NCI-H524 treated with DMSO at 0.1 percent for 48 hours (cell line): ENCODE measurements around the gene CAPN12.

Source experiments
- DNase-seq: peaks from one replicate; lab custom pipeline; 2025; lab: John Stamatoyannopoulos, UW

CAPN12 gene

GRCh38 chr19:38725469-38726283 lies 18.6 kb downstream of the CAPN12 start:
- DNase-seq, result no peak

DNA sequence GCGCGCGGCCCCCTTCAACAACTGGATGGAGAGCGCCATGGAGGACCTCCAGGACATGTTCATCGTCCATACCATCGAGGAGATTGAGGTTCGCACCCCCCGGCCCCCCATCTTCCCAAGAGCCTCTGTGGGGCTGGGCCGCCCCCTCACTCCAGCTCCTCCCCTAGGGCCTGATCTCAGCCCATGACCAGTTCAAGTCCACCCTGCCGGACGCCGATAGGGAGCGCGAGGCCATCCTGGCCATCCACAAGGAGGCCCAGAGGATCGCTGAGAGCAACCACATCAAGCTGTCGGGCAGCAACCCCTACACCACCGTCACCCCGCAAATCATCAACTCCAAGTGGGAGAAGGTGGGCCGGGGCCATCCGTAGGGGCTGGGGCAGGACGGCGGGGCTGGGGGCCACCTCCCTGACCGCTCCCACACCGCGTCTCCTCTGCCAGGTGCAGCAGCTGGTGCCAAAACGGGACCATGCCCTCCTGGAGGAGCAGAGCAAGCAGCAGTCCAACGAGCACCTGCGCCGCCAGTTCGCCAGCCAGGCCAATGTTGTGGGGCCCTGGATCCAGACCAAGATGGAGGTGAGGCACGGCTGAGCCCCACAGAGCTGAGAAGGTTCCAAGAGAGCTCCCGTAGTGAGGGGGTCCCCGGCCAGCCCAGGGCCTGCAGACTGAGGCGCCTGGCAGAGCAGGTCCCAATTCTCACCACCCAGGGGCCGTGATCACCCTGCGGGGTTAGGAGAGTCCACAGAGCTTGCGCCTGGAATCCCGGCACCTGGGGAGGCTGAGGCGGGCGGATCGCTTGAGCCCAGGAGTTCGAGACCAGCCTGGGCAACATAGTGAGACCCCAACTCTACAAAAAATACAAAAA lies 20.1 kb downstream of the CAPN12 start:
- no peak for DNase-seq

- DNase-seq, result no peak
These were observed 20.7 kb downstream of the CAPN12 start for GRCh38 chr19:38723606-38723965.

- no peak for DNase-seq
These were observed 21.2 kb downstream of the CAPN12 start for GRCh38 chr19:38722947-38723605.

DNA sequence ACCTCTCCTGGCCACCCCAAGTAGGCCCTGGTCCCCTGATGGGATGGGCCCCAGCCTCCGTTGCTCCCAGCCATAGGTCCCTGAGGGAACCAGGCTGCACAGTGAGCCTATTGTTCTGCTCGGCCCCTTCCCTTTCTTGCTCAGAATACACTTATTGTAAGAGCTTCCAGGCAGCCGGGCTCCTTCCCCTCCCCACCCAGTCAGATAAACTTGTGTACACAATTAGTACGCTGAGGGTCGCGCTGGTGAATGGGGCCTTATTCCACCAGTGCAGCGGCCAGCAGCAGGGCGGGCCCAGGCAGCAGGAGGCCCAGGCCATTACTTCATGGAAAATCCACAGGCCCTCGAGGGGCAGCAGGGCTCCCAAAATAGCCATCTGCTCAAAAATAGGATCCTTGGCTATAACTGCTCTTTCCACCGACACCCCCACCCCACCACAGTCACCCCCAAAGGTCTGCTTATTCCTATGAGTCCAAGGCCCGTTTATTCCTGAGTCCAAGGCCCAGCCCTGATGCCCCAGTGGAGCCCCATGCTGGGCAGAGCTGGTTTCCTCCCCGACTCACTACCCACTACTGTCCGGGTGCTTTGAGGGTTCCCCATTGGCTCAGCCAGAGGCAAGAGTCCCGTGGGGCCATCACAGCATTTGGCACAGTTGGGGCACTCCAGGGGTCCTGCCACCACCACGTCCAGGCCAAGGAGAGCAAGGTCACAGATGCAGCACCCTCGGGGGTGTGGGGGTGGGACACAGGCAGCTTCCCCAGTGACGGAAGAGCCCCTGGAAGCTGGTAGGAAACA lies 22.1 kb downstream of the CAPN12 start:
- no peak for DNase-seq

GRCh38 chr19:38721496-38721895 lies 22.8 kb downstream of the CAPN12 start:
- no peak for DNase-seq

DNA sequence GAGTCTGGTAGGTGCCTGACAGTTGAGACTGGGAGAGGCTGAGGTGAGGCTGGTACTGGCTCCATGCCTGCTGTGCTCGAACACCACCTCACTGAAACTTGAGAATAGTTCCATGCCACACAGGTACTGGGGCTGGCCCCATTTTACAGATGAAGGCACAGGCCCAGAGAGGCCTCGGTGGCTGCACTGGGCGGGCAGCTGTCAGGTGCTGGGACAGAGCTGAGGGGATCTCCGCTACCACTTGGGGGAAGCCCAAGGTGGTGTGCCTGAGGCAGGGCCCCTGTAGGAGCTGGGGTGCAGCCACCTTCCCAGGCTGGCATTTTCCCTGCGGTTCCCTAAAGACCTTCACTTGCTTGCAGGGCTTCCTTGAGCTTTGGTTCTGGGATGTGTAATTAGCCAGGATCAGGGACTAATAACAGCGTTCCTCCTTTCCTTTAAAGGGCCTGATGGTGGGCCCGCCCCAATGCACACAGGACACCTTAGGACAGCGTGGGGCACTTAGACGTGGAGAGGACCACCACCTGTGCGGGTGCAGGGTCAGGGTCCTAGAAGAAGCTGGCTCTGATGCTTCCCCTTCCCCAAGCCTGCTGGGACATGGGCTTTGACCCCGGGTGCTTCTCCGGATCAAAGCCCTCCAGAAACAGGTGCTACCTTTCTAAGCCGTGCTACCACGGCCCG lies 23.6 kb downstream of the CAPN12 start:
- no peak for DNase-seq

GRCh38 chr19:38719761-38720558 lies 24.3 kb downstream of the CAPN12 start:
- DNase-seq, result no peak

DNA sequence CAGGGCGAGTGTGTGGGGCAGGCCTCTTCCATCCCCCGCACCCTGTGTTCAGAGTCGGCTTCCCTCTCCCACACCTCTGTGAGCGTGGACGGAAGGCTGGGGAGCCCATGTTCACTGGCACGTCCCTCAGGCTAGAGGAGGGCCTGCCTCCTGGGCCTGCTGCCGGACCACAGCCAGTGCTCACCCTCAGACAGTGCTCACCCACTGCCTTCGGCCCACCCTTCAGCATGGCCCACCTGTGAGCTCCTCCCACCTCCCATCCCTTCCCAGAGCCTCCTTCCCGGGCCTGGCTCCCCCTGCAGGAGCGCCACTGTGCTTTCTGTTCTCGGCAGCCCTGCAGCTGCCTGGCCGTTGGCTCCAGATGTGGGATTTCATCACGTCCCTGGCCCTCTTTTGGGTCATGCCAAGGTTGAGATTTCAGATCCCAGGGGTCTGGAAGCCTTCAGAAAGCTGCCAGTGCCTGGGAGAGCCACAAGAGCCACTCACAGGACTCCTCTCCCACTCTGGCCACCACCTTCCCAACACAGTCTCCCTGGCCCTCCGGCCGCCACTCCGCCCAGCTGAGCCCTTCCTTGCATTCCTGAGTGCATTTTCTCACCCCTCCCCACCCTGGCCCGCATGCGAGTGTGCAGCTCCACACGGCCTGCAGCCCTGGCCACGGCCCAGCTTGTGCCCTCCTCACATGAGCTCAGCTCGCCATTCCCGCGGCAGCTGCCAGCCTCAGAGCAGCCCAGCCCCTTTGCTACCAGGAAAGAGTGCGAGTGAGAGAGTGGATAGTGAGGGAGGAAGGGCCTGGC lies 25.3 kb downstream of the CAPN12 start:
- DNase-seq, result no peak

DNA sequence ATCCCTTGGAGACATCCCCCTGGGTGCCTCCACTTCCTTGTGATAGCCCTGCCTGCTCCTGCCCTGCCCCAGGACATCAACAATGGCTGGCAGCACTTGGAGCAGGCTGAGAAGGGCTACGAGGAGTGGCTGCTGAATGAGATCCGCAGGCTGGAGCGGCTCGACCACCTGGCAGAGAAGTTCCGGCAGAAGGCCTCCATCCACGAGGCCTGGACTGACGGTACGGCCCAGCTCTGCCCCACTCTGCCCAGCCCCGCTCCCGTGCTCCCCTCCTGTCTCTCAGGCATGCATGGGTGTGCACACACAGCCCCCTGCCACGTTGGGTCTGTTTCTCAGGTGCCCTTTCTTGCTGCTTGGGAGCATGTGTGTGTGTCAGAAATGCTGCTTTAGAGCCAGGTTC lies 26.4 kb downstream of the CAPN12 start:
- DNase-seq, result no peak

- DNase-seq, result no peak
These were observed 27.2 kb downstream of the CAPN12 start for GRCh38 chr19:38717051-38717450.

- no peak for DNase-seq
These were observed 28.7 kb downstream of the CAPN12 start for GRCh38 chr19:38715555-38715954.

- no peak for DNase-seq
These were observed 29.9 kb downstream of the CAPN12 start for GRCh38 chr19:38714354-38714778.

DNA sequence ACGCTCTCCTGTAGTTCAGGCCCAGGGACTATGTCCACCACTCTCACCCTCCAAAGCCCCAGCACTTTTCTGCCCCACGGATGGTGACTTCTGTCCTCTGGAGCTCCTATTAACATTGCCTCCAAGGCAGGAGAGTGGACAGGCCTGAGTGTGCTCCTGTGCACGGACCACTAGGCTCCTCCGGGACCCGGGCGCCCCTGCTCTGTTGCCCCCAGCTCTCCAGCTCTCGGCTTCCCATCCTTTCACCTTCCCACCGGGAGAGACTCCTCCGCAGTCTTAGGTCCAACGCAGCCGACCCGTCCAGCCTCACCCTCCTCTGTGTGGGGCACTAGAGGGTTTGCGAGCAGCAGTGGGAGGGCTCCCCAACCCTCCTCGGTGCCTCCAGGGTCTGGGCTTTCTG lies 30.4 kb downstream of the CAPN12 start:
- no peak for DNase-seq

GRCh38 chr19:38713227-38713649 lies 31.0 kb downstream of the CAPN12 start:
- no peak for DNase-seq

- DNase-seq, result no peak
These were observed 32.0 kb downstream of the CAPN12 start for GRCh38 chr19:38712161-38712748.

DNA sequence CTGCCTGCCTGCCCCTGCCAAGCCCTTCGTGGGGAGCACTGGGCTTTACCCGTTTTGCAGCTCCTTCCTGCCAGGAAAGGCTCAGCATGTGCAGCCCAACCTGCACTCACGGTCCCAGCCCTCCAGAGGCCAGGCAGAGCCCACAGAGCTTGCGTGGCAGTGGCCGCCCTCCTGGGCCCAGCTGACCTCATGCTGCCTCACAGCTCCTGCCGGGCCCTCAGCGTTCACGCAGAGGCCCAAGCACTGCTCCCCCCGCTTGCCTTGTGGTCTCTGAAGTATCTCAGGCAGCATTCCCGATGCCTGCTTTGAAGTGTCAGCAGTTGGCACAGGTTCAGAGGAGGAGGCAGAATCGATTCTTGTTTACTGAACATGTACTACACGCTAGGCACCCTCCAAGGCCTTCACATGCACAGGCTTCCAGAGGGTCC lies 32.5 kb downstream of the CAPN12 start:
- DNase-seq, result no peak

- DNase-seq, result no peak
These were observed 33.1 kb downstream of the CAPN12 start for GRCh38 chr19:38710928-38711725.

GRCh38 chr19:38710416-38710702 lies 33.9 kb downstream of the CAPN12 start:
- no peak for DNase-seq
